Measurements from ENCODE around the gene CADM1. TPM values are rescaled to one million over a fixed set of nuclear protein-coding genes. Genes with fewer than 3 reads are reported as not detected.

CADM1 gene
- total and polyA plus RNA-seq, 9 of the 15 experiments (the other 6 are each of a cell fraction or from before 2014, with no cell fraction given) = 0.42 TPM; not detected in 8

- TF ChIP-seq CEBPB (tag; IDR thresholded peaks at IDR 0.05) (no peak), CREB1 (IDR thresholded peaks at IDR 0.05) (no peak), CREB1 (CRISPR knock-in tag; IDR thresholded peaks at IDR 0.05) (no peak), CREB3L1 (IDR thresholded peaks at IDR 0.05; ENCODE audit: borderline replicate concordance, low read depth) (no peak), HMG20A (CRISPR knock-in tag; conservative IDR thresholded peaks at IDR 0.05) (no peak), SMAD2 (IDR thresholded peaks at IDR 0.05; ENCODE audit: low read depth, low read length) (no peak), IFI16 (CRISPR knock-in tag; IDR thresholded peaks at IDR 0.05) (no peak), ZNF143 (CRISPR knock-in tag; IDR thresholded peaks at IDR 0.05) (no peak)
These were observed 143.2 kb downstream of the CADM1 start (continued) for GRCh38 chr11:115361025-115361424.

- ATAC-seq = no peak
- no peaks in the 10 kb centered on the region for H3K4me1 ChIP-seq (replicated peaks in 1 of 2; ENCODE audit: control insufficient read depth in 2 of 2, insufficient read depth in 2 of 2, low read length in 2 of 2)
- no peak overlapping the region for H2AFZ ChIP-seq (ENCODE audit: low read depth, low read length)
- H3K9ac ChIP-seq (ENCODE audit: insufficient read depth in 1 of 2, low read depth in 2 of 2, low read length in 2 of 2) = no peak overlapping the region
- H3K4me3 ChIP-seq = no peak overlapping the region
- no TSS peak for BruUV-seq (replicated peaks)
- H3K9me1 ChIP-seq (ENCODE audit: control insufficient read depth, insufficient read depth, low read length) = no peaks in the 10 kb centered on the region
- H3K9me3 ChIP-seq (replicated peaks; ENCODE audit: control insufficient read depth, insufficient read depth, low read depth, low read length) = no peaks in the 10 kb centered on the region
- ChIA-PET CTCF (ENCODE audit: low intra/inter-chr PET ratio) (no interaction called here), POLR2A (no interaction called here)
- H3K27ac ChIP-seq (ENCODE audit: extremely low read depth, low read depth, low read length) = no peak overlapping the region
- no peaks in the 10 kb centered on the region for H4K20me1 ChIP-seq (replicated peaks; ENCODE audit: control insufficient read depth, insufficient read depth, low read length)
- DNase-seq (ENCODE audit: extremely low read depth in 1 of 4, low spot score in 3 of 4) = no peak
- H3K27me3 ChIP-seq (ENCODE audit: control insufficient read depth in 2 of 2, insufficient read depth in 2 of 2, low read length in 2 of 2) = no peaks in the 10 kb centered on the region
- WGBS (ENCODE audit: insufficient coverage, low coverage, missing lambda C conversion rate) = 2% methylated on average over 7 of the region's 7 CpGs
- intact Hi-C loops (cut with micrococcal nuclease) (no loop called here), in situ Hi-C loops (cut with MboI) (no loop called here)
- no peak overlapping the region for H3K4me2 ChIP-seq (ENCODE audit: insufficient read depth, low read length)
- FAIRE-seq = no peak
- no peaks in the 10 kb centered on the region for H3K79me2 ChIP-seq (ENCODE audit: control insufficient read depth, insufficient read depth, low read length)
- no peaks in the 10 kb centered on the region for H3K36me3 ChIP-seq (ENCODE audit: control insufficient read depth, insufficient read depth, low read length)
- no peak for TF ChIP-seq HEY1 (CRISPR knock-in tag; IDR thresholded peaks at IDR 0.05; ENCODE audit: borderline replicate concordance)
- TF ChIP-seq ZNF217 (CRISPR knock-in tag; IDR thresholded peaks at IDR 0.05) = no peak
- TF ChIP-seq TRIM25 (IDR thresholded peaks at IDR 0.05; ENCODE audit: borderline replicate concordance) = no peak
- no peak for TF ChIP-seq ZSCAN32 (CRISPR knock-in tag; IDR thresholded peaks at IDR 0.05)
- no peak for TF ChIP-seq BACH1 (tag; IDR thresholded peaks at IDR 0.05)
- no peak for TF ChIP-seq ZNF398 (CRISPR knock-in tag; IDR thresholded peaks at IDR 0.05)
- no peak for TF ChIP-seq ATF2 (CRISPR knock-in tag; IDR thresholded peaks at IDR 0.05)
- no peak for TF ChIP-seq FOXK2 (conservative IDR thresholded peaks at IDR 0.05 in 1 of 2, IDR thresholded peaks at IDR 0.05 in 1 of 2; ENCODE audit: low read depth in 2 of 2)
These were observed 143.9 kb downstream of the CADM1 start for GRCh38 chr11:115360186-115360824.

Data from K562 (cell line).